ENCODE measurements around the gene NLRX1. TPM values are rescaled to one million over a fixed set of nuclear protein-coding genes. Genes with fewer than 3 reads are reported as not detected.
A peak's percentile ranks its signal among the peaks of the same experiment; 100 is the strongest.
"Not testable (repeated sequence)": the region's sequence is repeated elsewhere in the genome, so short reads cannot be mapped to it uniquely, and the experiment has no call there.

The NLRX1 gene
- total RNA-seq, 2 donors from 2014 or later: 13.5 to 21.8 TPM

DNA sequence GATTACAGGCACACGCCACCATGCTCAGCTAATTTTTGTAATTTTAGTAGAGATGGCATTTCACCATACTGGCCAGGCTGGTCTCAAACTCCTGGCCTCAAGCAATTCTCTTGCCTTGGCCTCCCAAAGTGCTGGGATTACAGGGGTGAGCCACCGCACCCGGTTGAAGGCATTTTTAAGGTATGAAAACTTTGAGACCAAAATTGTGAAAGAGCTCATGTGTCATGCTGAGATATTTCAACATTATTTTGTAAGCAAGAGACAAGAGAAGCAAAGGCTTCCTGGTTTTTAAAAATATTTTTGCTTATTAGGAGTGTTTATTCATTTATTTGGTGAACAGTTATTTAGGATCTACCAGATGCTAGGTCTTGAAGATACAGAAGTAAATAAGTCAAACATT lies 23.6 kb downstream of the NLRX1 start:
- Mint-ChIP-seq H3K36me3 (no peaks in the 10 kb centered on the region), H3K9me3 (no peaks in the 10 kb centered on the region), H3K27ac (no peak overlapping the region)
- ATAC-seq (no peak), DNase-seq (ENCODE audit: low spot score in 2 of 2) (no peak)

DNA sequence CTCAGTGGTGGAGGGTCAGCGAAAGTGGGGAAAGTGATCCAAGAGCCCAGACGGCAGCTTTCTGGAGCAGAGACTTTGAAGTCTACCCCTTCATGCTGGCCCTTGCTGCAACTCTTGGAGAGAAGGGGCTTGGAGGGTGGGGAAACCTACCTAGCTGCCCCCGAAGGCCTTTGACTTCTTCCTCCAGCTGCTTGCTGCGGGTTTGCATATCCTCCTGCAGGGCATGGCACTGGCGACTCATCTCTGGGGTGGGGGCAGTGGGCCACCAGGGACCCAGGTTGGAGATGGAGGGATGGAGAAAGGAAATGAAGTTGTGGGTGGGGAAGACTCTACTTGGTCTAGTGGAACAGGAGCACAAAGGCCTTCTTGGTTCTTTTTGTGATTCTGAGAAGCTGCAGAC lies 24.5 kb downstream of the NLRX1 start:
- no peak for ATAC-seq
- Mint-ChIP-seq H3K27ac (no peak overlapping the region), H3K9me3 (no peaks in the 10 kb centered on the region)

DNA sequence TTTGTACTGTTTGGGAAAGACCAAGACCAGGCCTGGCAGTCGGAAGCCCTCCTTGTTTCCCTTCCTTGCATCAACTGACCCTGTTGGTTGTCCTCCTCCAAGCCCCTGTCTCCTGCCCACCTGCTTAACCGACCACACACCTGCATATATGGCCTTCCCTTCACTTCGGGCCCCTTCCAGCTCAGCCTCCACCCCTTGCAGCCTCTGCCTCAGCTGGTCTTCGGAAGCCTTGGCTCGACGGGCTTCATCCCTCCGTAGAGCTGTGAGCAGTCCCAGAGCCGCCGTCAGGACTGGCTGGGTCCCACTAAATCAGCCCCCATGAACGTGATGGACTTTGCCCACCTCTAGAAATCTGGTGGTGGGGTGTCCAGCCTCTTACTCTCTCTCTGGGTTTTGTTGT lies 25.1 kb downstream of the NLRX1 start:
- ATAC-seq (no peak), DNase-seq (ENCODE audit: low spot score in 2 of 2) (no peak)
- H3K9me3 Mint-ChIP-seq: no peaks in the 10 kb centered on the region
- H3K36me3 Mint-ChIP-seq: no peaks in the 10 kb centered on the region
- H3K27ac Mint-ChIP-seq: no peak overlapping the region

More for the DNA sequence above, 24.5 kb downstream of the NLRX1 start:
- DNase-seq (ENCODE audit: low spot score in 2 of 2): no peak
- H3K36me3 Mint-ChIP-seq: no peaks in the 10 kb centered on the region

DNA sequence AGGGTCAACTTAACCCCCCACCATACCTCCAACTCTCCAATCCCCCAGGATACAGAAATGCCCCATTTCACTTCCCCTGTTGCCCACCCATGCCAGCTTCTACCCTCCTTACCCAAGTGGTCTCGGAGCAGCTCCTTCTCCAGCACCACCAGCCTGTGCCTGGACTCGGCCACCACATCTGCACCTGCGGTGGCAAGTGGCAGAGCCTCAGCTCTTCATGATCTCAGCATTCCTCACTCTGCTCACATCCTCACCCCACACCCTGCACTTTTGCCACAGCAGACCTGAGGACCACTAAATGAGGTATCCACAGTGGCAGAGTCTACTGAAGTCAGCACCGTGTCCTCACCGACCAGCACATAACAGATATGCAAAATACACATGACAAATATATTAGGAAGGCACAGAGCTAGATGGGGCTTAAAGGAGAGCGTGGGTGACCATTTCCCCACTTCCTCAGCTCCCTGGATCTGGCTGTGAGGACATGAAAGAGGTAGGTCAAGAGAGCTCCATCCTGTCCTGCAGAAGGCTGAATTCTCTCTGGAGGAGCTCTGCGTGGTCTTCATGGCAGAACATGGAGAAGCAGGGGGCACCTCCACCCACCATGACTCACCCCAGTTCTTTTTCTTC lies 26.4 kb downstream of the NLRX1 start:
- no peak for ATAC-seq
- no peaks in the 10 kb centered on the region for H3K9me3 Mint-ChIP-seq
- no peaks in the 10 kb centered on the region for H3K36me3 Mint-ChIP-seq
- no peak overlapping the region for H3K27ac Mint-ChIP-seq
- no peak for DNase-seq (ENCODE audit: low spot score in 2 of 2)

DNA sequence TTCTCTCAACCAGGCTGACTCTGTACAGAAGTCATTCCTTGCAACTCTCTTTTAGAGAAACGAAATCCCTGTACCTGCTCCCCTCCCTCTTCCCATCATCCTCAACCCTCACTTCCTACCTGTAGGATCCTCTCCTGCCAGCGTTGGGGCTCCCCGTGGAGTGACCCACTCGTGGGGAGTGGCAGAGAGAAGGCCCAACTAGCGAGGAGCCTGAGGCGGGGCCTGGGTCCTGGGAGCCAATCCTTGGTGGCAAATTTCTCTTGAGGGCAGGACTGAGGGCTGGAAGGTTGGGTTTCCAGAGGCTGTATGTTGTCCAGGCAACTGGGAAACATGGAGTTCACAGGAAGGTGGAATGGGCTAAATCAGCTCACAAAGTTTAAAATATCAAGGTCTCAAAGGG lies 27.2 kb downstream of the NLRX1 start:
- ATAC-seq (no peak), DNase-seq (ENCODE audit: low spot score in 2 of 2) (no peak)
- Mint-ChIP-seq H3K27ac (no peak overlapping the region), H3K36me3 (no peaks in the 10 kb centered on the region), H3K9me3 (no peaks in the 10 kb centered on the region)

DNA sequence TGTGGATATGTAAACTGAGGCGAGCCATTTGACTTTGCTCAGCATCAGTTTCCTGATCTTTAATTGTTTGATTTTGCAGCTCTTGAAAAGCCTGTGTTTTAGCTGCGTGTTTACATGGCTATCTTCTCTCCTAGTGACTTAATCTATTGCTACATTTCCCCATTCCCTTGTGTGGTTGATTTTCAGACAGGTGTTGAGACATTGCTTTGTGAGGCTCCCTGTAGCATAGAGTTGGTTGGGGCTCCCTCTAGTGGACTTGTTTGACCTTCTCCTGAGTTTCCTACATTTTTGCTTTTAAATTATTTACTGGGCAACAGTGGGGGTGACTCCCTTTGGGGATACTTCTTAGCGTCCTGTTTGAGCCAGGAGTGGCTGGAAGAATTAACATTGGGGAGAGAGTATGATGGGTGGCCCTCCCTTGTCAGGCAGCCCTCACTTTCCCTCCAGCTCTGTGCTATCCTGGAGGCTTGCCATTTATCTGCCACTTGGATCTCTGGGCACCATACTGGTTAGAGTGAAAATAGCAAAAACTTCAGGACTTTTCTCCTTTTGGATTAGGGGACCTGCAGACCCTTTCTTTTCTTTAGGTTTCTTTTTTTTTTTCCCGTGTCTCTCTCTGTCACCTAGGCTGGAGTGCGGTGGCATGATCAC lies 28.4 kb downstream of the NLRX1 start:
- no peaks in the 10 kb centered on the region for H3K9me3 Mint-ChIP-seq
- peak in 1 of 2 donors; percentile 76 for DNase-seq (ENCODE audit: low spot score in 2 of 2)
- peak; percentile 95 to 99 for ATAC-seq
- no peaks in the 10 kb centered on the region for H3K36me3 Mint-ChIP-seq
- H3K27ac Mint-ChIP-seq: peak overlapping the region in 1 of 2 donors; percentile 40

DNA sequence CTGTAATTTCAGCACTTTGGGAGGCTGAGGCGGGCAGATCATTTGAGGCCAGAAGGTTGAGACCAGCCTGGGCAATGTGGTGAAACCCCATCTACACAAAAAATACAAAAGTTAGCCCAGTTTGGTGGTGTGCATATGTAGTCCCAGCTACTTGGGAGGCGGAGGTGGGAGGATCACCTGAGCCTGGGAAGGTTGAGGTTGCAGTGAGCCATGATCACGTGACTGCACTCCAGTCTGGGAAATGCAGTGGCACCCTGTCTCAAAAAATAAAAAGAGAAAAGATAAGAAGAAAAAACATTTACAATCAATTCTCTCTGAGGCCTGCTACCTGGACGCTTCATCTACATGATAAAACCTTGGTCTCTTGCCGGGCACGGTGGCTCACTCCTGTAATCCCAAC lies 30.4 kb downstream of the NLRX1 start:
- DNase-seq (ENCODE audit: low spot score in 2 of 2) (no peak), ATAC-seq (no peak)
- Mint-ChIP-seq H3K36me3 (no peaks in the 10 kb centered on the region), H3K27ac (no peak overlapping the region), H3K9me3 (no peaks in the 10 kb centered on the region)

DNA sequence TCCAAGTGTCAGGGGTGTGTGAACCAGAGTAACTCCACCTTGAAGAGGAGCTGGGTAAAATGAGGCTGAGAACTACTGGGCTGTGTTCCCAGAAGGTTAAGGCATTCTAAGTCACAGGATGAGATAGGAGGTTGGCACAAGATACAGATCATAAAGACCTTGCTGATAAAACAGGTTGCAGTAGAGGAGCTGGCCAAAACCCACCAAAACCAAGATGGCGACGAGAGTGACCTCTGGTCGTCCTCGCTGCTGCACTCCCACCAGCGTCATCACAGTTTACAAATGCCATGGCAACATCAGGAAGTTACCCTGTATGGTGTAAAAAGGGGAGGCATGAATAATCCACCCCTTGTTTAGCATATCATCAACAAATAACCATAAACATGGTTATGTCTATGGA lies 32.7 kb downstream of the NLRX1 start:
- not testable (repeated sequence) for ATAC-seq; DNase-seq (ENCODE audit: low spot score in 2 of 2); H3K36me3 Mint-ChIP-seq; H3K27ac Mint-ChIP-seq; H3K9me3 Mint-ChIP-seq

DNA sequence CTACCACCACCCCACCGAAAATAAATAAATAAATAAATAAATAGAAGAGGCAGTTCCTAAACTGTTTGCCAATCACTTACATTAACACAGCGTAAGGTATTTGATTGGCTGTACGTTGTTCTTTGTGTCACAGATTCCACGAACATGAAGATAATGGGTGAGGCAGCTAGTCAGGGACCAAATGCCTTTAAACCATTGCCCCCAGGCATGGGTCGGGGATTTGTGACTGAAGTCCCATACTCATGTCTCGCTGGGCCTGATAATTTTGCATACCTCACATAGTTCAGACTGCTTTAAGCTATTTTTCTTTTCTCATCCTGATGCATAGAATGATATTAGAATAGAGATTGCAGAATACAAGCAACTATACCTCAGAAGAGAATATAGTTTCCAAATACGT lies 34.0 kb downstream of the NLRX1 start:
- DNase-seq (ENCODE audit: low spot score in 2 of 2) (no peak), ATAC-seq (no peak)
- no peaks in the 10 kb centered on the region for H3K9me3 Mint-ChIP-seq
- no peak overlapping the region for H3K27ac Mint-ChIP-seq
- H3K36me3 Mint-ChIP-seq: peaks cover 7% of the 10 kb centered on the region in 2 donors

DNA sequence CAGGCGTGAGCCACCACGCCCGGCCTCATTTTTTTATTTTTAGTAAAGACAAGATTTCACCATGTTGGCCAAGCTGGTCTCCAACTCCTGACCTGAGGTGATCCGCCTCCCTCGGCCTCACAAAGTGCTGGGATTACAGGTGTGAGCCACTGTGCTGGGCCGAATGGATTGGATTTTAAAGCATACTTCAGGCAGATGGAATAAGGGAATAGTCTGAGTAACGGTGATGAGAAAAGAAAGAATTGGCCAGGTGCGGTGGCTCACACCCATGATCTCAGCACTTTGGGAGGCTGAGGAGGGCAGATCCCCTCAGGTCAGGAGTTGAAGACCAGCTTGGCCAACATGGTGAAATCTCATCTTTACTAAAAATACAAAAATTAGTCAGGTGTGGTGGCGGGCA lies 35.5 kb downstream of the NLRX1 start:
- Mint-ChIP-seq H3K27ac (no peak overlapping the region), H3K36me3 (peaks cover 7% of the 10 kb centered on the region in 2 donors), H3K9me3 (no peaks in the 10 kb centered on the region)
- no peak for ATAC-seq
- DNase-seq (ENCODE audit: low spot score in 2 of 2): no peak

DNA sequence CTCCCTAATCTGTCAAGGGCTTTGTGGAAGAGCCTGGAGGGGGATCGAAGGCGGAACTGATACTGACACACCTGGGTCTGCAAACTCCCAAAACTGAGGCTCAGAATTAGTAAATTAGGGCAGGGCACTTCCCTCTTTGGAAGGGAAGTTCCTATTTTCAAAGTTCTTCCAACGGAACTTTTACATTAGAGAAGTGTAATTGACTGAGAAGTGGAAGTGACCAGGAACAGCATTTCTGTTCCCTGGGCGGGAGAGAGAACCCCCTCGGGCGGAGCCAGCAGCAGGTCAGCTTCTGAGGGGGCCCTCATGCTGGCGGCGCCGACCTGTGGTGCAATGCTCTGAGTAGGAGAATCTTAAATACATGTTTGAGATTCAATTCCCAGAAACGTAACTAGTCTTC lies 36.6 kb downstream of the NLRX1 start:
- DNase-seq (ENCODE audit: low spot score in 2 of 2) (no peak), ATAC-seq (no peak)
- Mint-ChIP-seq H3K27ac (peak overlapping the region; percentile 75 to 87), H3K36me3 (peaks cover 7% of the 10 kb centered on the region in 2 donors), H3K9me3 (no peaks in the 10 kb centered on the region)

DNA sequence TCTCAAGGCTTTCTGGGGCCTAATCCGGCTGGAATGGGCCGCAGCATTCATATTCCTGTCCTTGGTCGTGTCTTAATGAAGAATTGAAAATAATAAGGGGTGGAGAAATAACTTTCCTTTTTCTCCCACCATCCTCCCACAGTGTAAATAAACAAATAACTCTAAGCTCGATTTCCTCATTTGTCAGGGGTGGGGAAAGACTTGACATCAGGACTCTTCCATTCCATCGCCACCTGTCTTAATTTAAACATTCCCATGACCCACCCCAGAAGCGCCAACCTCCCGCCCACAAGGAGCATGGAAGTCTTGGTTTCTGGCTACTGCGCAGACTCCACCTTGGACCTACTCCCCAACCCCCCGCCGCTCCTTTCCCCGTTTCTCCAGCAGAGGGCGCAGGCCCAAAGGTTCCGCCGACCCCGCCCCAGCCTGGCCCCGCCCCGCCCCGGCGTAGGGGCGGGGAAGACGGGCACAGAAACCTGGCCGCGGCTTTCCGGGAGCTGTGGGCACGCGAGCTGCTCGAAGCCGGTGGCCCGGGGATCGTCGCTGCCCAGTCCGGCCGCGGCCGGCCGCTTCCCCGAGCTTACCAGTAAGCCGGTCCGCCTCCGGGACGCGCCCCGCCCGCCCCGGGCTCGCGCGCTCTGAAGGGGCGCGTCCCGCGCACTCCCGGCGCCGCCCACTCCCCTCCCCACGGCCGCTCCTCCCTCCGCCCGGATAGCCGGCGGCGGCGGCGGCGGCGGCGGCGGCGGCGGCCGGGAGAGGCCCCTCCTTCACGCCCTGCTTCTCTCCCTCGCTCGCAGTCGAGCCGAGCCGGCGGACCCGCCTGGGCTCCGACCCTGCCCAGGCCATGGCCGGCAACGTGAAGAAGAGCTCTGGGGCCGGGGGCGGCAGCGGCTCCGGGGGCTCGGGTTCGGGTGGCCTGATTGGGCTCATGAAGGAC lies 37.3 kb downstream of the NLRX1 start, which contains the start of gene CBL:
TSS of gene CBL (plus strand) at position 766 of the 937 bp plus-strand sequence. CDS start at position 845, 79 bp downstream.
- peak; percentile 87 to 92 for ATAC-seq
- H3K36me3 Mint-ChIP-seq: peaks cover 7% of the 10 kb centered on the region in 2 donors
- peak; percentile 95 to 97 for DNase-seq (ENCODE audit: low spot score in 2 of 2)
- no peaks in the 10 kb centered on the region for H3K9me3 Mint-ChIP-seq
- peak within 1 kb of the TSS; percentile 87 to 94 for H3K27ac Mint-ChIP-seq

DNA sequence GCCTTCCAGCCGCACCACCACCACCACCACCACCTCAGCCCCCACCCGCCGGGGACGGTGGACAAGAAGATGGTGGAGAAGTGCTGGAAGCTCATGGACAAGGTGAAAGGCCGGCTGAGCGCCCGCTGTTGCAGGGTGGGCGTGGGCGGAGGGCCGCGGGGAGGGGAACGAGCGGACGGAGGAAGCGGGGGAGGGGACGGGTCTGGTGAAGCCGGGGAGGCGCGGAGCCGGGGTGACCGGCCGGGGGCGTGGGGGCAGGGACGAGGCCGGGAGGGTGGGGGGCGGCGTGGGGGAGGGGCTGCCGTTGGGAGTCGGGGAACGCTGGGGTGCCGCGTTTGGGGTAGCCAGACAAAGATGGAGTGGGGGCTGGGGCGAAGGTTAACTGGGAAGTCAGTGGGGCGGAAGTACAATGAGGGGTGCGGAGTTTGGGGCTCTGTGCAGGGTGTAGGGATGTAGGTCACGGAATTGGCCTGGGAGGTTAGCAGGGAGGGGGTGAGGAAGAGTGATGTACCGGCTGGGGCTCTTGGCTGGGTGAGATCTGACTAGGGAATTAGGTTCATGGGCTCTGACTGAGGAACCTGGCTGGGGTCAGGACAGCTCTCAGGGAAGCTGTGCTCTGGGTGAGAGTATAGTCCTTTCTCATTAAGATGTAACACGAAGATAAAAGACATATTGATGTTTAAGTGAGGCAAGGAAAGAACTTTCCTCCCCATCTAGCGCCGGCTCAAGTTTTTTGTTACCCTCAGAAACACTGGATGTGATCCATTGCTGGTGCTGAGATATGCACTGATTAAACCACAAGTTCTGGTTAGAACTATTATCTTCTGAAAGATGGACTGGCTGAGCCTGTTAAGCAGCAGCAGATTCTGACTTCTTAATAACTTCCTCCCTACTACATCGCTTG lies 38.2 kb downstream of the NLRX1 start:
- Mint-ChIP-seq H3K27ac (peak overlapping the region; percentile 87 to 94), H3K36me3 (peaks cover 7% of the 10 kb centered on the region in 2 donors), H3K9me3 (no peaks in the 10 kb centered on the region)
- ATAC-seq (peak; percentile 37 to 65), DNase-seq (ENCODE audit: low spot score in 2 of 2) (peak in 1 of 2 donors; percentile 82)

DNA sequence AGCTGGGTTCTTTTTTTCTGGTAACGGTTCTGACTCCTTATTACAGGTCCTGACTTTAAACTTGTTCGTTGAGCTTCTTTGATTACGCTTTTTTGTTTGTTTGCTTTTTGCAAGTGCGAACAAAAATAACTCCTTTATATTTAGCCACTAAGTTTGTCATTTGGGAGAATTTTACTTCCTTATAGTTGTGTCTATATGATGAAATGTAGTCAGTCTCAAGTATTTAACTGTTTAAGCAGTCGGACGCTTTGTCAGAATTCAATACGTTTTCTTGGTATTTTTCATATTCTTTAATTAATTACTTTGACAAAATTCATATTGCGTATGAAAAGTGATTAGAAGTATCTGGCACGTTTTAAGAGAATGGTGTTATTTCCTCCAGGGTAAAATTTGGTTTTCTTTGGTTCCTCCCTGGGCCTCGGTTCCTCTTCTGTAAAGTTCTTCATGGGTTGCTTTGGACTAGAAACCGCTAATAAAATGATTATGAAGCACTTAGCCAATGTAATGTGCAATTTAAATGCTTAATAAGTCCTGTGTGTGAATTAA lies 39.0 kb downstream of the NLRX1 start:
- Mint-ChIP-seq H3K36me3 (peaks cover 7% of the 10 kb centered on the region in 2 donors), H3K27ac (peak overlapping the region; percentile 86 to 87), H3K9me3 (no peaks in the 10 kb centered on the region)
- ATAC-seq (no peak), DNase-seq (ENCODE audit: low spot score in 2 of 2) (no peak)

DNA sequence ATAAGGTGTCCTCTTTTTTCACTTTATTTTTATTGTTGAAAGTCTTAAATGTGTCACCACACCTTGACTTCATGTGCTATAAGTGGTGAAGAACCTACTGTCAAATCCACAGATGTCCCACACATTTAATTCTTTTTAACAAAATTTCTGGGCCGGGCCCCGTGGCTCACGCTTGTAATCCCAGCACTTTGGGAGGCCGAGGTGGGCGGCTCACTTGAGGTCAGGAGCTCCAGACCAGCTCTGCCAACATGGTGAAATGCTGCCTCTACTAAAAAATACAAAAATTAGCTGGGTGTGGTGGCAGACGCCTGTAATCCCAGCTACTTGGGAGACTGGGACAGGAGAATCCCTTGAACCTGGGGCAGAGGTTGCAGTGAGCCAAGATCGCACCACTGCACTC lies 40.7 kb downstream of the NLRX1 start:
- no peak for DNase-seq (ENCODE audit: low spot score in 2 of 2)
- Mint-ChIP-seq H3K9me3 (no peaks in the 10 kb centered on the region), H3K36me3 (peaks cover 7% of the 10 kb centered on the region in 2 donors), H3K27ac (peak overlapping the region in 1 of 2 donors; percentile 59)
- ATAC-seq: no peak

DNA sequence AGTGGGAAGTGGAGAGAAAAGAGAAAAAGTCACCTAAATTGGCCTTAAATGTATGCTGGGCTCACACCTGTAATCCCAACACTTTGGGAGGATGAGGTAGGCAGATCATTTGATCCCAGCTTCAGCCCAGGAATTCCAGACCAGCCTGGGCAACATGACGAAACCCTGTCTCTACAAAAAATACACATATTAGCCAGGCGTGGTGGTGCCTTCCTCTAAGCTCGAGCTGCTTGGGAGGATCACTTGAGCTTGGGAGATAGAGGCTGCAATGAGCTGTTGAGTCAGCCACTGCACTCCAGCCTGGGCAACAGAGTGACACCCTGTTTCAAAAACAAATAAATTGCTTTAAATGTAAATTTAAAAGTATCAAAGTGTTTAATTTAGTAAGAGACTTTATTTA lies 41.5 kb downstream of the NLRX1 start:
- H3K9me3 Mint-ChIP-seq: no peaks in the 10 kb centered on the region
- H3K27ac Mint-ChIP-seq: no peak overlapping the region
- DNase-seq (ENCODE audit: low spot score in 2 of 2): no peak
- no peak for ATAC-seq
- H3K36me3 Mint-ChIP-seq: peaks cover 7% of the 10 kb centered on the region in 2 donors
